Psoas muscle (tissue), 8 donors: Measurements from ENCODE around the gene TYMS. TPM values are rescaled to one million over a fixed set of nuclear protein-coding genes. Genes with fewer than 3 reads are reported as not detected.

Experiments used
- ATAC-seq, 4 donors: fragments of 200-7000 bp; cut with Tn5 transposase; one replicate each; pipeline ENCODE4 v1.9.1; 2020; ENCODE audit warnings: moderate library complexity in 3 of 4, mild to moderate bottlenecking in 2 of 4
- DNase-seq, 2 donors: peaks; one replicate each; pipeline ENCODE4 v3.0.0-alpha.2; 2020
- H3K27ac ChIP-seq: fragments of 200-600 bp; one replicate; pipeline ENCODE4 v1.8.0; 2022
- H3K27me3 ChIP-seq, 3 donors: fragments of 200-600 bp in 1 of 3; one replicate each; pipeline versions ENCODE4 v1.6.1 to v1.8.0; 2013 to 2022; ENCODE audit warnings: low read length in 2 of 3, mild to moderate bottlenecking in 2 of 3, moderate library complexity in 1 of 3; ENCODE audit not compliant: insufficient read depth in 3 of 3
- H3K36me3 ChIP-seq, 2 donors: fragments of 200-600 bp in 1 of 2; one replicate each; pipeline versions ENCODE4 v1.6.1 to v1.8.0; 2013 to 2022; ENCODE audit warnings: low read depth in 1 of 2, mild to moderate bottlenecking in 1 of 2, moderate library complexity in 1 of 2; ENCODE audit not compliant: insufficient read depth in 1 of 2
- H3K4me1 ChIP-seq: fragments of 200-600 bp; one replicate; pipeline ENCODE4 v1.8.0; 2022
- H3K4me3 ChIP-seq: fragments of 200-600 bp; one replicate; pipeline ENCODE4 v1.8.0; 2022; ENCODE audit warnings: mild to moderate bottlenecking
- H3K9me3 ChIP-seq: fragments of 200-600 bp; one replicate; pipeline ENCODE4 v1.8.0; 2022
- CTCF ChIP-seq: fragments of 200-600 bp; IDR thresholded peaks from one replicate; pipeline ENCODE4 v1.8.0; 2022; ENCODE audit warnings: antibody characterized with exemption
- WGBS, 3 donors: extraction: QIAGEN DNeasy Blood & Tissue Kit; methylation state at CpG; one replicate each; pipeline versions ENCODE4 v1.1.6 to v1.1.7; 2013; 5-methylcytosine and 5-hydroxymethylcytosine counted together
- intact Hi-C, 2 donors: fragments of 100-400 bp; cut with DNase I; formaldehyde crosslinking; loops; one replicate each; pipeline versions ENCODE4 v1.11.0 to v1.14.2; 2022
- polyA plus RNA-seq, 3 donors: library from polyadenylated mRNA; stranded (reverse); fragments of 200-250 nt; gene quantifications; one replicate each; pipeline ENCODE4 v1.2.3, GENCODE V29; 2013
- total RNA-seq, 4 donors: library from RNA; stranded (reverse); fragmentation: NEBNext Ultra II Directional in 2 of 4; extraction: Animal tissue kit (Norgen Biotek cat#: 25700) in 2 of 4; gene quantifications; one replicate each; pipeline versions ENCODE4 v1.2.1 to v1.2.4, GENCODE V29; 2021 to 2023
- donor health status: healthy with polysubstance abuse.
- donor health status: DM: no; HTN: no; CAD: no; lungs with moderate emphysema.
- donor health status: Bipolar disorder and iron deficiency.
- donor health status: healthy.
- donor health status: DM: yes; HTN: yes; CAD: no.
- donor health status: DM: no; HTN: no; CAD: no.
- donor health status: DM: no; HTN: no; CAD: no.
- donor health status: DM: yes; HTN: yes; CAD: no.

The TYMS gene
- total and polyA plus RNA-seq, 7 donors = 0.25 to 0.65 (median 0.32) TPM; not detected in 1

- no peak for ATAC-seq
- H3K27me3 ChIP-seq = no peaks in the 10 kb centered on the region
- no peak for DNase-seq
- peaks cover 0 to 51% of the 10 kb centered on the region in 2 donors for H3K36me3 ChIP-seq
- H3K27ac ChIP-seq = no peak overlapping the region
- H3K4me1 ChIP-seq = no peaks in the 10 kb centered on the region
- H3K9me3 ChIP-seq = no peaks in the 10 kb centered on the region
- TF ChIP-seq CTCF = no peak
- intact Hi-C loops = no loop called here
- H3K4me3 ChIP-seq = no peak overlapping the region
Observed at GRCh38 chr18:682833-683232, 25.4 kb downstream of the TYMS start.

GRCh38 chr18:683531-683930 lies 26.1 kb downstream of the TYMS start:
- no peak for TF ChIP-seq CTCF
- WGBS, 3 donors = 83 to 88% (median 84%) methylated on average over 5 of the region's 5 CpGs
- intact Hi-C loops = no loop called here
- ATAC-seq (no peak), DNase-seq (no peak)
- H3K27ac ChIP-seq = no peak overlapping the region
- H3K9me3 ChIP-seq = no peaks in the 10 kb centered on the region
- H3K4me1 ChIP-seq = no peaks in the 10 kb centered on the region
- H3K27me3 ChIP-seq = no peaks in the 10 kb centered on the region
- H3K36me3 ChIP-seq = peaks cover 0 to 49% of the 10 kb centered on the region in 2 donors
- H3K4me3 ChIP-seq = no peak overlapping the region

- H3K36me3 ChIP-seq = peaks cover 0 to 41% of the 10 kb centered on the region in 2 donors
- no peak for ATAC-seq
- no peaks in the 10 kb centered on the region for H3K4me1 ChIP-seq
- DNase-seq = no peak
- no peak overlapping the region for H3K4me3 ChIP-seq
- intact Hi-C loops = no loop called here
- WGBS, 3 donors = 90 to 96% (median 95%) methylated on average over 3 of the region's 3 CpGs
- no peak overlapping the region for H3K27ac ChIP-seq
- TF ChIP-seq CTCF = no peak
- no peaks in the 10 kb centered on the region for H3K9me3 ChIP-seq
- no peaks in the 10 kb centered on the region for H3K27me3 ChIP-seq
Observed at GRCh38 chr18:685438-685837, 28.0 kb downstream of the TYMS start.

GRCh38 chr18:686339-687111 lies 29.1 kb downstream of the TYMS start:
- ATAC-seq (no peak), DNase-seq (no peak)
- no peak overlapping the region for H3K27ac ChIP-seq
- WGBS, 3 donors = 69 to 81% (median 77%) methylated on average over 11 of the region's 11 CpGs
- TF ChIP-seq CTCF = no peak
- H3K27me3 ChIP-seq = no peaks in the 10 kb centered on the region
- H3K4me3 ChIP-seq = no peak overlapping the region
- H3K4me1 ChIP-seq = no peaks in the 10 kb centered on the region
- intact Hi-C loops = no loop called here
- no peaks in the 10 kb centered on the region for H3K9me3 ChIP-seq
- peaks cover 0 to 34% of the 10 kb centered on the region in 2 donors for H3K36me3 ChIP-seq

- no peaks in the 10 kb centered on the region for H3K4me1 ChIP-seq
- no peak for TF ChIP-seq CTCF
- H3K36me3 ChIP-seq = peaks cover 0 to 36% of the 10 kb centered on the region in 2 donors
- intact Hi-C loops = no loop called here
- H3K4me3 ChIP-seq = no peak overlapping the region
- WGBS, 3 donors = 72 to 80% (median 74%) methylated on average over 5 of the region's 5 CpGs
- DNase-seq = no peak
- ATAC-seq = no peak
- H3K27me3 ChIP-seq = no peaks in the 10 kb centered on the region
- no peaks in the 10 kb centered on the region for H3K9me3 ChIP-seq
- no peak overlapping the region for H3K27ac ChIP-seq
Observed at GRCh38 chr18:688323-688722, 30.9 kb downstream of the TYMS start.
